Upper lobe of right lung (tissue), 1 donor: ENCODE measurements around the gene ENTPD3. TPM values are rescaled to one million over a fixed set of nuclear protein-coding genes. Genes with fewer than 3 reads are reported as not detected.

Experiments
- ATAC-seq: fragments of 200-7000 bp; cut with Tn5 transposase; one replicate; pipeline ENCODE4 v1.9.1; 2020; ENCODE audit warnings: mild to moderate bottlenecking, moderate library complexity
- DNase-seq: peaks from one replicate; pipeline ENCODE4 v3.0.0-alpha.2; 2020
- H3K27ac ChIP-seq: fragments of 200-600 bp; one replicate; pipeline ENCODE4 v1.8.0; 2022
- H3K27me3 ChIP-seq: fragments of 200-600 bp; one replicate; pipeline ENCODE4 v1.8.0; 2022; ENCODE audit warnings: mild to moderate bottlenecking
- H3K36me3 ChIP-seq: fragments of 200-600 bp; one replicate; pipeline ENCODE4 v1.8.0; 2022
- H3K4me1 ChIP-seq: fragments of 200-600 bp; one replicate; pipeline ENCODE4 v1.8.0; 2022
- H3K4me3 ChIP-seq: fragments of 200-600 bp; one replicate; pipeline ENCODE4 v1.8.0; 2022; ENCODE audit warnings: mild to moderate bottlenecking
- H3K9me3 ChIP-seq: fragments of 200-600 bp; one replicate; pipeline ENCODE4 v1.8.0; 2022
- CTCF ChIP-seq: fragments of 200-600 bp; IDR thresholded peaks from one replicate; pipeline ENCODE4 v1.8.0; 2022; ENCODE audit warnings: antibody characterized with exemption
- intact Hi-C: fragments of 100-400 bp; cut with DNase I; formaldehyde crosslinking; loops from one replicate; pipeline ENCODE4 v1.11.0; 2022
- total RNA-seq: library from RNA; stranded (reverse); fragmentation: NEBNext Ultra II Directional; extraction: Animal tissue kit (Norgen Biotek cat#: 25700); gene quantifications from one replicate; pipeline ENCODE4 v1.2.1, GENCODE V29; 2021
- donor health status: DM: no; HTN: yes; CAD: no; lungs with severe emphysema.

The ENTPD3 gene
- total RNA-seq, 1 donor from 2014 or later, result 3.7 TPM

- ATAC-seq, result no peak
- Histone ChIP-seq H3K27ac (no peak overlapping the region), H3K36me3 (no peaks in the 10 kb centered on the region), H3K27me3 (no peaks in the 10 kb centered on the region), H3K9me3 (no peaks in the 10 kb centered on the region), H3K4me3 (no peak overlapping the region), H3K4me1 (no peaks in the 10 kb centered on the region)
- no peak for DNase-seq
- TF ChIP-seq CTCF, result no peak
- intact Hi-C loops, result no loop called here
Measured at GRCh38 chr3:40407007-40407406, 20.0 kb downstream of the ENTPD3 start.

- ATAC-seq (no peak), DNase-seq (no peak)
- no peaks in the 10 kb centered on the region for H3K36me3 ChIP-seq
- no peak overlapping the region for H3K4me3 ChIP-seq
- H3K27me3 ChIP-seq, result no peaks in the 10 kb centered on the region
- H3K9me3 ChIP-seq, result no peaks in the 10 kb centered on the region
- no peak overlapping the region for H3K27ac ChIP-seq
- no peak for TF ChIP-seq CTCF
- intact Hi-C loops, result no loop called here
- no peaks in the 10 kb centered on the region for H3K4me1 ChIP-seq
Measured at GRCh38 chr3:40407611-40408010, 20.6 kb downstream of the ENTPD3 start.

- no peaks in the 10 kb centered on the region for H3K9me3 ChIP-seq
- H3K27me3 ChIP-seq, result no peaks in the 10 kb centered on the region
- intact Hi-C loops, result no loop called here
- H3K4me1 ChIP-seq, result no peaks in the 10 kb centered on the region
- DNase-seq (no peak), ATAC-seq (no peak)
- H3K36me3 ChIP-seq, result no peaks in the 10 kb centered on the region
- no peak overlapping the region for H3K4me3 ChIP-seq
- TF ChIP-seq CTCF, result no peak
- H3K27ac ChIP-seq, result no peak overlapping the region
Measured at GRCh38 chr3:40414270-40414669, 27.3 kb downstream of the ENTPD3 start.

- ATAC-seq, result no peak
- intact Hi-C loops, result no loop called here
- Histone ChIP-seq H3K27me3 (no peaks in the 10 kb centered on the region), H3K36me3 (no peaks in the 10 kb centered on the region), H3K4me3 (no peak overlapping the region), H3K9me3 (no peaks in the 10 kb centered on the region), H3K4me1 (no peaks in the 10 kb centered on the region), H3K27ac (no peak overlapping the region)
- no peak for TF ChIP-seq CTCF
- no peak for DNase-seq
Measured at GRCh38 chr3:40417845-40418543, 31.0 kb downstream of the ENTPD3 start.

GRCh38 chr3:40422861-40423260 is 35.9 kb downstream of the ENTPD3 start:
- ATAC-seq, result no peak
- Histone ChIP-seq H3K27me3 (no peaks in the 10 kb centered on the region), H3K9me3 (no peaks in the 10 kb centered on the region), H3K27ac (no peak overlapping the region), H3K36me3 (peaks cover 10% of the 10 kb centered on the region), H3K4me3 (no peak overlapping the region), H3K4me1 (no peaks in the 10 kb centered on the region)
- no peak for TF ChIP-seq CTCF
- intact Hi-C loops, result no loop called here
- no peak for DNase-seq
